SK-N-SH (cell line): ENCODE measurements around the gene FLT1. TPM values are rescaled to one million over a fixed set of nuclear protein-coding genes. Genes with fewer than 3 reads are reported as not detected.

Source experiments
- CTCF ChIA-PET: fragments of 300-600, 350-600 bp; formaldehyde crosslinking; extraction: SDS; loops from one replicate; lab custom pipeline; 2021; lab: Yijun Ruan, JAX
- POLR2A ChIA-PET: fragments of 350-600 bp; sonication (Branson Sonifier 250); formaldehyde crosslinking; extraction: SDS; loops from one replicate; lab custom pipeline; 2020; ENCODE audit warnings: antibody characterized with exemption, inconsistent platforms; lab: Yijun Ruan, JAX
- DNase-seq: peaks from one replicate; pipeline ENCODE4 v3.0.0; 2012
- H2AFZ ChIP-seq: fragments of 200-600 bp; sonication (generic); 2 replicates; pipeline ENCODE4 v1.8.1; 2016; ENCODE audit warnings: antibody characterized with exemption, mild to moderate bottlenecking, low read depth
- H3F3A ChIP-seq: fragments of 200-600 bp; sonication (generic); replicated peaks from 2 replicates; pipeline ENCODE3; 2016; ENCODE audit warnings: antibody characterized with exemption, mild to moderate bottlenecking; ENCODE audit not compliant: insufficient read depth
- H3K27ac ChIP-seq, 2 experiments: fragments of 200-500 bp in 1 of 2; fragments of 200-600 bp in 1 of 2; sonication (Bioruptor generic) in 1 of 2; sonication (generic), shearing (Covaris generic) in 1 of 2; 2 replicates each; pipeline versions ENCODE4 v1.5.1 to v1.6.1; 2014 to 2016; ENCODE audit warnings: low read depth in 2 of 2, inconsistent platforms in 1 of 2, low read length in 1 of 2, mild to moderate bottlenecking in 1 of 2, mixed read lengths in 1 of 2
- H3K27me3 ChIP-seq: fragments of 200-600 bp; sonication (generic), shearing (Covaris generic); 2 replicates; pipeline ENCODE4 v1.6.1; 2016; ENCODE audit warnings: mixed run types; ENCODE audit not compliant: insufficient read depth
- H3K36me3 ChIP-seq, 2 experiments: fragments of 200-500 bp in 1 of 2; fragments of 200-600 bp in 1 of 2; sonication (Bioruptor generic) in 1 of 2; sonication (generic) in 1 of 2; replicated peaks in 1 of 2; 2 replicates each; pipeline versions ENCODE3 to v1.5.1; 2014 to 2016; ENCODE audit warnings: low read length in 1 of 2, mild to moderate bottlenecking in 1 of 2; ENCODE audit not compliant: insufficient read depth in 2 of 2, control insufficient read depth in 1 of 2
- H3K4me1 ChIP-seq, 2 experiments: fragments of 200-500 bp in 1 of 2; fragments of 200-600 bp in 1 of 2; sonication (Bioruptor generic) in 1 of 2; sonication (generic), shearing (Covaris generic) in 1 of 2; 2 replicates each; pipeline versions ENCODE4 v1.5.1 to v1.6.1; 2014 to 2016; ENCODE audit warnings: low read depth in 1 of 2, low read length in 1 of 2, mixed run types in 1 of 2; ENCODE audit not compliant: insufficient read depth in 2 of 2, control insufficient read depth in 1 of 2
- H3K4me2 ChIP-seq: fragments of 200-600 bp; sonication (generic), shearing (Covaris generic); 2 replicates; pipeline ENCODE4 v1.6.1; 2017; ENCODE audit warnings: mixed run types
- H3K4me3 ChIP-seq, 2 experiments: fragments of 200-500 bp in 1 of 2; fragments of 200-600 bp in 1 of 2; sonication (Bioruptor generic) in 1 of 2; sonication (generic), shearing (Covaris generic) in 1 of 2; 2 replicates each; pipeline versions ENCODE4 v1.5.1 to v1.8.1; 2014 to 2016; ENCODE audit warnings: low read depth in 2 of 2, inconsistent platforms in 1 of 2, low read length in 1 of 2, mild to moderate bottlenecking in 1 of 2, mixed read lengths in 1 of 2, moderate library complexity in 1 of 2
- H3K79me2 ChIP-seq: fragments of 200-600 bp; sonication (generic); 2 replicates; pipeline ENCODE4 v1.8.1; 2017; ENCODE audit warnings: mild to moderate bottlenecking; ENCODE audit not compliant: insufficient read depth
- H3K9ac ChIP-seq: fragments of 200-600 bp; sonication (generic); 2 replicates; pipeline ENCODE4 v1.6.1; 2017; ENCODE audit warnings: mixed run types
- H3K9me2 ChIP-seq: fragments of 200-600 bp; sonication (generic); 2 replicates; pipeline ENCODE4 v1.6.1; 2017; ENCODE audit warnings: mixed run types
- H3K9me3 ChIP-seq: fragments of 200-600 bp; sonication (generic); 2 replicates; pipeline ENCODE4 v1.6.1; 2017; ENCODE audit warnings: mixed run types, mild to moderate bottlenecking, moderate library complexity
- H4K20me1 ChIP-seq: fragments of 200-600 bp; sonication (generic); 2 replicates; pipeline ENCODE4 v1.6.1; 2017; ENCODE audit warnings: mild to moderate bottlenecking, mixed run types; ENCODE audit not compliant: insufficient read depth
- CHD2 ChIP-seq: fragments of 150-350 bp; IDR thresholded peaks from 2 replicates; pipeline ENCODE4 v1.6.1; 2018; ENCODE audit warnings: low read length; ENCODE audit not compliant: partially characterized antibody
- ELF1 ChIP-seq: IDR thresholded peaks from 2 replicates; pipeline ENCODE4 v1.4.0; 2012
- GABPA ChIP-seq: IDR thresholded peaks from 2 replicates; pipeline ENCODE4 v1.4.0; 2012; ENCODE audit warnings: low read depth, mild to moderate bottlenecking
- IRF3 ChIP-seq: fragments of 150-350 bp; IDR thresholded peaks from 2 replicates; pipeline ENCODE4 v1.6.1; 2016; ENCODE audit warnings: mild to moderate bottlenecking, low read depth, low read length
- JUND ChIP-seq: IDR thresholded peaks from 2 replicates; pipeline ENCODE4 v1.4.0; 2012
- MEF2A ChIP-seq: IDR thresholded peaks from 2 replicates; pipeline ENCODE4 v1.4.0; 2012; ENCODE audit warnings: low read depth, borderline replicate concordance
- NFIC ChIP-seq: IDR thresholded peaks from 2 replicates; pipeline ENCODE4 v1.4.0; 2012; ENCODE audit warnings: borderline replicate concordance
- PBX3 ChIP-seq: IDR thresholded peaks from 2 replicates; pipeline ENCODE4; 2012
- POLR2AphosphoS5 ChIP-seq: IDR thresholded peaks from 2 replicates; pipeline ENCODE4 v1.6.1; 2012; ENCODE audit warnings: low read depth, low read length
- RCOR1 ChIP-seq: fragments of 150-350 bp; IDR thresholded peaks from 2 replicates; pipeline ENCODE4 v1.6.1; 2017; ENCODE audit warnings: antibody characterized with exemption, low read length
- REST ChIP-seq: IDR thresholded peaks from 2 replicates; pipeline ENCODE4 v1.6.1; 2012; ENCODE audit warnings: mild to moderate bottlenecking, low read depth, low read length, moderate library complexity
- SIN3A ChIP-seq: IDR thresholded peaks from 2 replicates; pipeline ENCODE4 v1.6.1; 2012; ENCODE audit warnings: low read depth, mild to moderate bottlenecking, low read length, moderate library complexity, borderline replicate concordance
- SMC3 ChIP-seq: IDR thresholded peaks from 2 replicates; pipeline ENCODE4 v1.6.1; 2012; ENCODE audit warnings: low read depth, low read length, improper control_type of control experiment
- TCF12 ChIP-seq: IDR thresholded peaks from 2 replicates; pipeline ENCODE4 v1.4.0; 2012
- USF1 ChIP-seq: IDR thresholded peaks from 2 replicates; pipeline ENCODE4 v1.4.0; 2012; ENCODE audit warnings: low read depth, borderline replicate concordance
- USF2 ChIP-seq: fragments of 150-350 bp; IDR thresholded peaks from 2 replicates; pipeline ENCODE4 v1.6.1; 2017; ENCODE audit warnings: antibody characterized with exemption, low read length, low read depth, borderline replicate concordance
- ZBTB33 ChIP-seq: IDR thresholded peaks from 2 replicates; pipeline ENCODE4 v1.4.0; 2012; ENCODE audit warnings: low read depth, borderline replicate concordance
- WGBS: methylation state at CpG from one replicate; pipeline ENCODE4 v1.1.6; 2017; ENCODE audit warnings: low lambda C conversion rate; 5-methylcytosine and 5-hydroxymethylcytosine counted together
- polyA plus RNA-seq, 3 experiments: library from polyadenylated mRNA; depleted of rRNA; stranded (reverse); fragments of >200 nt; gene quantifications; 2 replicates each; pipeline ENCODE4 v1.2.3, GENCODE V29; 2012

Gene FLT1
- polyA plus RNA-seq, 1 of the 3 experiments (the other 2 are of a cell fraction), result 0.20 TPM

- 100% methylated on average over 1 of the region's 1 CpG for WGBS
- no peak overlapping the region for H3K4me3 ChIP-seq
- no peaks in the 10 kb centered on the region for H3K9me3 ChIP-seq
- H3K27me3 ChIP-seq, result no peaks in the 10 kb centered on the region
- H3K4me2 ChIP-seq, result no peak overlapping the region
- TF ChIP-seq ZBTB33, result no peak
- no peak for TF ChIP-seq POLR2AphosphoS5
- no peak for TF ChIP-seq IRF3
- no peak for TF ChIP-seq JUND
- no peak for TF ChIP-seq MEF2A
- TF ChIP-seq ELF1, result no peak
- no peak for TF ChIP-seq CHD2
- no peak for TF ChIP-seq GABPA
- no peak for TF ChIP-seq RCOR1
- no peak for TF ChIP-seq USF1
- TF ChIP-seq PBX3, result no peak
- TF ChIP-seq REST, result no peak
- TF ChIP-seq USF2, result no peak
- no peak for TF ChIP-seq TCF12
- no peak for TF ChIP-seq NFIC
- no peak for TF ChIP-seq SIN3A
- no peak for TF ChIP-seq SMC3
- no peak overlapping the region for H3K9ac ChIP-seq
- no peaks in the 10 kb centered on the region for H3K79me2 ChIP-seq
- H3K9me2 ChIP-seq, result no peaks in the 10 kb centered on the region
- H3K27ac ChIP-seq, result no peak overlapping the region
- peaks cover 46 to 47% of the 10 kb centered on the region in 2 experiments for H3K36me3 ChIP-seq
- DNase-seq, result no peak
- POLR2A ChIA-PET, result no interaction called here
- CTCF ChIA-PET, result no interaction called here
- H4K20me1 ChIP-seq, result no peaks in the 10 kb centered on the region
- H3F3A ChIP-seq, result peaks cover 3% of the 10 kb centered on the region
- no peaks in the 10 kb centered on the region for H3K4me1 ChIP-seq
- no peak overlapping the region for H2AFZ ChIP-seq
Observed at GRCh38 chr13:28286263-28286662, 208.7 kb downstream of the FLT1 start.
